ENCODE data around the gene ZNF652. TPM values are rescaled to one million over a fixed set of nuclear protein-coding genes. Genes with fewer than 3 reads are reported as not detected.
A peak's percentile ranks its signal among the peaks of the same experiment; 100 is the strongest.

ZNF652 gene
- total RNA-seq, 1 experiment from 2014 or later: 92.6 TPM

DNA sequence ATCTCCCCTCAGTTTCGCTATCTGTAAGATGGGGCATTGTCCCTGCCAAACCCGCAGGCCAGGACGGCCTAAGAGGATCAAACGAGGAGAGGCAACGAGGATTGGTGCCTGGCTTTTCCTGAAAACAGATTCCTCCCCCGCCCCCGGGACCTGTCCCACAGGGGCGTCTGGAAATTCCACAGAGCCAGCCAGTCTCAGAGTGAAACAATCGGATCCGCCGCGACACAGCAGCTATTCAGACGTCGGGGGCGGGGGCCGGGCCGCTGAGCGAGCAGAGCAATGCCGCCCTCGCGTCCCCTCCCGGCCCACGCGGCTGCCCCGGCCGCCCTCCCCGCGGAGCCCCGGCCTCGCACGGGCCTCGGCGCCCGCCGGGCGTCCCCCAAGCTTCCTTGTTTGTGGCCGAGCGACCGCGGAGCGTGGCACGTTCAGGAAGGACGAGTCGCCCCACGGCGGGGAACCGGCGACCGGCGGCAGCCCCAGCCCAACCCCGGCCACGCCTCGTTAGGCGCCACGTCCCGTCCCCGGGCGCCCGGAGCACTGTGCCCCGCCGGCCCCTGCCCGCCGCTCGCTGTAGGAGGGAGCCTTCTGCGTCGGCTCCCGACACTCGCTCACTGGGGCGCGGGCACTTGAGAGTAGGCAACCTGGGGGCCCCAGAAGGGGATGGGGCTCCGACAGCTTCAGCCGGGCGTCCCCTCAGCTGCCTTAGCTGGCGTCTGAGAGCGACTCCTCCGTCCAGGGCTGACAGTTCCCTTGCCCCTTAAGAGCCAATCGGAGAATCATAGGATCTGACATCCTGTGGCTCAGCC is 101.8 kb downstream of the ZNF652 start:
- Mint-ChIP-seq H3K27me3 (ENCODE audit: insufficient read depth, unreplicated experiment) (no peaks in the 10 kb centered on the region), H3K4me3 (ENCODE audit: unreplicated experiment) (peak overlapping the region; percentile 79), H3K9me3 (ENCODE audit: unreplicated experiment) (no peaks in the 10 kb centered on the region), H3K27ac (ENCODE audit: unreplicated experiment) (peak overlapping the region; percentile 56), H3K36me3 (ENCODE audit: insufficient read depth, unreplicated experiment) (no peaks in the 10 kb centered on the region), H3K4me1 (ENCODE audit: low read depth, unreplicated experiment) (no peaks in the 10 kb centered on the region)
- H3K27me3 ChIP-seq (replicated peaks; ENCODE audit: control insufficient read depth, insufficient read depth, low read length): no peaks in the 10 kb centered on the region
- H3K4me3 ChIP-seq (ENCODE audit: low read depth, low read length): peak overlapping the region; percentile 40
- TF ChIP-seq, protein P1, sequence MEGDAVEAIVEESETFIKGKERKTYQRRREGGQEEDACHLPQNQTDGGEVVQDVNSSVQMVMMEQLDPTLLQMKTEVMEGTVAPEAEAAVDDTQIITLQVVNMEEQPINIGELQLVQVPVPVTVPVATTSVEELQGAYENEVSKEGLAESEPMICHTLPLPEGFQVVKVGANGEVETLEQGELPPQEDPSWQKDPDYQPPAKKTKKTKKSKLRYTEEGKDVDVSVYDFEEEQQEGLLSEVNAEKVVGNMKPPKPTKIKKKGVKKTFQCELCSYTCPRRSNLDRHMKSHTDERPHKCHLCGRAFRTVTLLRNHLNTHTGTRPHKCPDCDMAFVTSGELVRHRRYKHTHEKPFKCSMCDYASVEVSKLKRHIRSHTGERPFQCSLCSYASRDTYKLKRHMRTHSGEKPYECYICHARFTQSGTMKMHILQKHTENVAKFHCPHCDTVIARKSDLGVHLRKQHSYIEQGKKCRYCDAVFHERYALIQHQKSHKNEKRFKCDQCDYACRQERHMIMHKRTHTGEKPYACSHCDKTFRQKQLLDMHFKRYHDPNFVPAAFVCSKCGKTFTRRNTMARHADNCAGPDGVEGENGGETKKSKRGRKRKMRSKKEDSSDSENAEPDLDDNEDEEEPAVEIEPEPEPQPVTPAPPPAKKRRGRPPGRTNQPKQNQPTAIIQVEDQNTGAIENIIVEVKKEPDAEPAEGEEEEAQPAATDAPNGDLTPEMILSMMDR (IDR thresholded peaks at IDR 0.05; ENCODE audit: insufficient read depth in 1 of 2, low read depth in 1 of 2, low read length in 1 of 2, severe bottlenecking in 1 of 2, unreplicated experiment in 1 of 2): no peak
- no peaks in the 10 kb centered on the region for H3K4me1 ChIP-seq
- intact Hi-C loops (cut with micrococcal nuclease; ENCODE audit: unreplicated experiment): no loop called here
- no peaks in the 10 kb centered on the region for H3K9me3 ChIP-seq
- no TSS peak for BruUV-seq (replicated peaks)
- peak; percentile 78 to 83 for DNase-seq
- no peaks in the 10 kb centered on the region for H3K36me3 ChIP-seq (ENCODE audit: control insufficient read depth, insufficient read depth, low read length)
- ChIA-PET POLR2A (interaction anchor here (0.5 kb wide), 1 partner anchor 246 kb away, joined by 3 read pairs; no protein-coding TSS in a partner anchor), CTCF (interaction anchor here (0.6 to 1.7 kb wide), 7 partner anchors 31 to 296 kb away, joined by 3 to 16 read pairs (median 3); no protein-coding TSS in a partner anchor)

DNA sequence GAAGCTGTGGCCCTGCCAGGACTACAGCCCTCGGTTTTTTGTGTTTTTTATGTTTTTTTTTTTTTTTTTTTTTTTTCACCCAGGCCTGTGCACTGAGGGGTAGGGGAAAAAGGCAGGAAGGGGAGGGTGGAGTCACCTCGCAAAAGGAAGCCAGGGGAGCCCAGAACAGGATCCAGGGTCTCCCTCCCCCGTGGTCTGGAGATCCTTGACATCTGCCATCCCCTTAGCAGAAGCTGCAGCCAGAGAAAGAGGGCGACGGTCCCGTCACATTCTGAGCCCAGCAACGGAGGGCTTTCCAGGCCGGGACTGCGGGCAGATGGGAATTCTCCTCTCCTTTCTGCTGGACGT is 102.4 kb downstream of the ZNF652 start:
- H3K27me3 ChIP-seq (replicated peaks; ENCODE audit: control insufficient read depth, insufficient read depth, low read length): no peaks in the 10 kb centered on the region
- Mint-ChIP-seq H3K9me3 (ENCODE audit: unreplicated experiment) (no peaks in the 10 kb centered on the region), H3K27ac (ENCODE audit: unreplicated experiment) (peak overlapping the region; percentile 56), H3K4me3 (ENCODE audit: unreplicated experiment) (peak overlapping the region; percentile 79), H3K27me3 (ENCODE audit: insufficient read depth, unreplicated experiment) (no peaks in the 10 kb centered on the region), H3K4me1 (ENCODE audit: low read depth, unreplicated experiment) (no peaks in the 10 kb centered on the region), H3K36me3 (ENCODE audit: insufficient read depth, unreplicated experiment) (no peaks in the 10 kb centered on the region)
- no TSS peak for BruUV-seq (replicated peaks)
- H3K36me3 ChIP-seq (ENCODE audit: control insufficient read depth, insufficient read depth, low read length): no peaks in the 10 kb centered on the region
- CTCF ChIA-PET: interaction anchor here (0.6 to 1.7 kb wide), 5 partner anchors 31 to 297 kb away, joined by 3 to 16 read pairs (median 3); no protein-coding TSS in a partner anchor
- H3K9me3 ChIP-seq: no peaks in the 10 kb centered on the region
- DNase-seq: no peak
- peak overlapping the region; percentile 40 for H3K4me3 ChIP-seq (ENCODE audit: low read depth, low read length)
- POLR2A ChIA-PET: interaction anchor here (0.5 kb wide), 1 partner anchor 247 kb away, joined by 3 read pairs; no protein-coding TSS in a partner anchor
- no peaks in the 10 kb centered on the region for H3K4me1 ChIP-seq
- TF ChIP-seq, protein P1 (IDR thresholded peaks at IDR 0.05; ENCODE audit: insufficient read depth in 1 of 2, low read depth in 1 of 2, low read length in 1 of 2, severe bottlenecking in 1 of 2, unreplicated experiment in 1 of 2): no peak
- intact Hi-C loops (cut with micrococcal nuclease; ENCODE audit: unreplicated experiment): no loop called here

DNA sequence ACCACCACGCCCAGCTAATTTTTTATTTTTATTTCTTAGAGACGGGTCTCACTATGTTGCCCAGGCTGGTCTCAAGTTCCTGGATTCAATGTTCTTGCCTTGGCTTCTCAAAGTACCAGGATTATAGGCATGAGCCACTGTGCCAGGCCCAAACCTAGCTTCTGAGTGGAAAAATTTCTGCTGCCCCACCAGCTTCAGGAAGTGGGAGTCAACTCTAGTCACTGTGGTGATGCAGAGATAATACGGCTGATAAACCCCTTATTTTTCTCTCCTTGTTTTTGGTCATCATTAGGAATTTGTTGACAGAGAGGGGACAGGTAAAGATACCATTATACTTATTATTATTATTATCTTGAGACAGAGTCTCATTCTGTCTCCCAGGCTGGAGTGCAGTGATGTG is 103.7 kb downstream of the ZNF652 start:
- ChIA-PET CTCF (interaction anchor here (0.6 kb wide), 1 partner anchor 66 kb away, joined by 3 read pairs; no protein-coding TSS in a partner anchor), POLR2A (interaction anchor here (0.7 kb wide), 1 partner anchor 23 kb away, joined by 5 read pairs; no protein-coding TSS in a partner anchor)
- intact Hi-C loops (cut with micrococcal nuclease; ENCODE audit: unreplicated experiment): no loop called here
- Mint-ChIP-seq H3K27me3 (ENCODE audit: insufficient read depth, unreplicated experiment) (no peaks in the 10 kb centered on the region), H3K4me3 (ENCODE audit: unreplicated experiment) (no peak overlapping the region), H3K9me3 (ENCODE audit: unreplicated experiment) (no peaks in the 10 kb centered on the region), H3K4me1 (ENCODE audit: low read depth, unreplicated experiment) (no peaks in the 10 kb centered on the region), H3K36me3 (ENCODE audit: insufficient read depth, unreplicated experiment) (no peaks in the 10 kb centered on the region), H3K27ac (ENCODE audit: unreplicated experiment) (no peak overlapping the region)
- no TSS peak for BruUV-seq (replicated peaks)
- no peak for DNase-seq
- Histone ChIP-seq H3K4me1 (no peaks in the 10 kb centered on the region), H3K27me3 (replicated peaks; ENCODE audit: control insufficient read depth, insufficient read depth, low read length) (no peaks in the 10 kb centered on the region), H3K36me3 (ENCODE audit: control insufficient read depth, insufficient read depth, low read length) (no peaks in the 10 kb centered on the region), H3K4me3 (ENCODE audit: low read depth, low read length) (no peak overlapping the region), H3K9me3 (no peaks in the 10 kb centered on the region)
- TF ChIP-seq, protein P1 (IDR thresholded peaks at IDR 0.05; ENCODE audit: insufficient read depth in 1 of 2, low read depth in 1 of 2, low read length in 1 of 2, severe bottlenecking in 1 of 2, unreplicated experiment in 1 of 2): no peak
